Measurements from ENCODE around the gene KRT17. TPM values are rescaled to one million over a fixed set of nuclear protein-coding genes. Genes with fewer than 3 reads are reported as not detected.
"Not testable (repeated sequence)": the region's sequence is repeated elsewhere in the genome, so short reads cannot be mapped to it uniquely, and the experiment has no call there.

Gene KRT17
- total RNA-seq, 1 donor from 2014 or later: not detected

DNA sequence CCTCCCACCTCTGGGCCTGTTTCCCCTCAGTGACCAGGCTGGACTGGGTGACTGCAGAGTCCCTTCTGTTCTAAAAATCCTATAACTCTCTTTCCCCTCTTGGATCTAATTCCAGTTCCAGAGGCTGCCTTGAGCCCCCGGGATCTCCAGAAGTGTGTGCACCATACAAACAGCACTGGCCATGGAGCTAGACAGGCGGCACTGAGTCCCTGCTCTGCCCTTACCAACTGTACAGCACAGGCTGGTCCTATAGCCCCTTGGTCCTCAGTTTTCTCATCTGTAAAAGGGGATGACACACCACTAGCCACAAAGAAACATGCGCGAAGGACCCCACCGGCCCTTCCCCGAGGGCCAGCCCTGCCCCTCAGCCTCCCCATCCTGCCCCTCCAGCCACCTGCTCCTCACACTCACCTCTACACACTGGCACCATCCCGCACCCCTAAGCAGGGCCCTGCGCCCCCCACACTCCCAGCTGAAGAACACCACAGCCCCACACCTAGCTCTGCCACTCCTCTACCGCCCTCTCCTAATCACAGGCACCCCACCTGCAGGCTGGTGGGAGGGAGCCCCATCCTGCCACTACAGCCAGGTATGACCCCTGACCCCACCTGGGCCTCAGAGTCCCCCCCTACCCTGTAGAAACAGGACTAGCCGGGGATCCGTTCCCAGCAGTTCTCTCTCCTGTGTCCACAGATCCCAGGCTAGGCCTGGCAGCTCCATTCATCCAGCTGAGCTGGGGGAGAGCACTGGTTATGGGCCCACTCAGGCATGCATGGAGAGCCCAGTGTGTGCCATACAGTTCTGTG lies 10.9 kb downstream of the KRT17 start:
- Histone ChIP-seq H3K36me3 (no peaks in the 10 kb centered on the region), H3K27ac (replicated peaks) (no peak overlapping the region), H3K9me3 (replicated peaks) (no peaks in the 10 kb centered on the region), H3K4me1 (no peaks in the 10 kb centered on the region), H3K27me3 (ENCODE audit: low read depth) (peaks cover 88% of the 10 kb centered on the region), H3K4me3 (no peak overlapping the region)
- intact Hi-C loops (cut with micrococcal nuclease): no loop called here
- TF ChIP-seq CTCF (IDR thresholded peaks at IDR 0.05; ENCODE audit: borderline replicate concordance): no peak
- DNase-seq: no peak

GRCh38 chr17:41612376-41613160 lies 11.8 kb downstream of the KRT17 start, which contains the start of gene KRT16:
Gene KRT16, minus strand, starts transcription at chr17:41612767. Its CDS starts 79 bp downstream, at chr17:41612688.
- intact Hi-C loops (cut with micrococcal nuclease); DNase-seq; H3K27ac ChIP-seq (replicated peaks); H3K4me3 ChIP-seq; H3K4me1 ChIP-seq; H3K36me3 ChIP-seq; H3K9me3 ChIP-seq (replicated peaks): not testable (repeated sequence)
- H3K27me3 ChIP-seq (ENCODE audit: low read depth): peaks cover 79% of the 10 kb centered on the region

GRCh38 chr17:41610965-41611640 lies 13.3 kb downstream of the KRT17 start:
- Histone ChIP-seq H3K4me1 (no peaks in the 10 kb centered on the region), H3K9me3 (replicated peaks) (peaks cover 17% of the 10 kb centered on the region), H3K27ac (replicated peaks) (no peak overlapping the region), H3K27me3 (ENCODE audit: low read depth) (peaks cover 64% of the 10 kb centered on the region), H3K4me3 (no peak overlapping the region), H3K36me3 (no peaks in the 10 kb centered on the region)
- TF ChIP-seq CTCF (IDR thresholded peaks at IDR 0.05; ENCODE audit: borderline replicate concordance): no peak
- no peak for DNase-seq
- intact Hi-C loops (cut with micrococcal nuclease): no loop called here

GRCh38 chr17:41610061-41610517 lies 14.3 kb downstream of the KRT17 start:
- H3K36me3 ChIP-seq; DNase-seq; intact Hi-C loops (cut with micrococcal nuclease); H3K4me3 ChIP-seq; H3K4me1 ChIP-seq; H3K27ac ChIP-seq (replicated peaks): not testable (repeated sequence)
- Histone ChIP-seq H3K27me3 (ENCODE audit: low read depth) (peaks cover 58% of the 10 kb centered on the region), H3K9me3 (replicated peaks) (peaks cover 21% of the 10 kb centered on the region)
- peak; percentile 24 for TF ChIP-seq CTCF (IDR thresholded peaks at IDR 0.05; ENCODE audit: borderline replicate concordance)

- intact Hi-C loops (cut with micrococcal nuclease); H3K36me3 ChIP-seq; H3K27ac ChIP-seq (replicated peaks); H3K4me1 ChIP-seq; DNase-seq; H3K4me3 ChIP-seq: not testable (repeated sequence)
- Histone ChIP-seq H3K27me3 (ENCODE audit: low read depth) (peaks cover 57% of the 10 kb centered on the region), H3K9me3 (replicated peaks) (peaks cover 21% of the 10 kb centered on the region)
Measured at GRCh38 chr17:41606930-41607329, 17.4 kb downstream of the KRT17 start.

GRCh38 chr17:41602524-41602923 lies 21.9 kb downstream of the KRT17 start:
- DNase-seq: no peak
- Histone ChIP-seq H3K36me3 (no peaks in the 10 kb centered on the region), H3K27me3 (ENCODE audit: low read depth) (peaks cover 35% of the 10 kb centered on the region), H3K9me3 (replicated peaks) (peaks cover 18% of the 10 kb centered on the region), H3K4me1 (no peaks in the 10 kb centered on the region), H3K27ac (replicated peaks) (no peak overlapping the region), H3K4me3 (no peak overlapping the region)
- intact Hi-C loops (cut with micrococcal nuclease): no loop called here
- no peak for TF ChIP-seq CTCF (IDR thresholded peaks at IDR 0.05; ENCODE audit: borderline replicate concordance)

Measured in left ventricle myocardium inferior (tissue), 1 donor.